Adrenal gland (tissue), 5 donors: ENCODE data around the gene TAPT1.
"Not testable (repeated sequence)": the region's sequence is repeated elsewhere in the genome, so short reads cannot be mapped to it uniquely, and the experiment has no call there.

Source experiments
- CTCF ChIP-seq, 6 experiments: fragments of 450-650 bp in 4 of 6; fragments of 200-600 bp in 2 of 6; sonication (generic) in 1 of 6; IDR thresholded peaks; 1 replicate in 5 of 6; 2 replicates in 1 of 6; pipeline versions ENCODE4 v1.5.1 to v1.8.0; 2016 to 2021; ENCODE audit warnings: antibody characterized with exemption in 6 of 6, mild to moderate bottlenecking in 2 of 6, moderate library complexity in 1 of 6
- POLR2A ChIP-seq, 2 donors: fragments of 450-650 bp; IDR thresholded peaks; one replicate each; pipeline ENCODE4 v1.6.1; 2017; ENCODE audit warnings: antibody characterized with exemption in 2 of 2, mild to moderate bottlenecking in 2 of 2, moderate library complexity in 1 of 2
- donor health status: DM: no; HTN: no; CAD: no.

GRCh38 chr4:16144913-16145312 is 81.4 kb downstream of the TAPT1 start:
- not testable (repeated sequence) for TF ChIP-seq CTCF, POLR2A (IDR thresholded peaks at IDR 0.05)
